RPMI7951 (cell line): ENCODE measurements around the gene LDLRAD4. TPM values are rescaled to one million over a fixed set of nuclear protein-coding genes. Genes with fewer than 3 reads are reported as not detected.
A peak's percentile ranks its signal among the peaks of the same experiment; 100 is the strongest.

ENCODE experiments used
- DNase-seq: peaks from one replicate; pipeline ENCODE4 v3.0.0-alpha.2; 2012; ENCODE audit warnings: low read depth
- total RNA-seq: library from RNA; depleted of rRNA; stranded (reverse); fragments of >200 nt; shearing (Covaris generic); gene quantifications from 2 replicates; pipeline ENCODE4 v1.2.3, GENCODE V29; 2014

The LDLRAD4 gene
- total RNA-seq, 1 experiment from 2014 or later: 0.24 TPM

DNA sequence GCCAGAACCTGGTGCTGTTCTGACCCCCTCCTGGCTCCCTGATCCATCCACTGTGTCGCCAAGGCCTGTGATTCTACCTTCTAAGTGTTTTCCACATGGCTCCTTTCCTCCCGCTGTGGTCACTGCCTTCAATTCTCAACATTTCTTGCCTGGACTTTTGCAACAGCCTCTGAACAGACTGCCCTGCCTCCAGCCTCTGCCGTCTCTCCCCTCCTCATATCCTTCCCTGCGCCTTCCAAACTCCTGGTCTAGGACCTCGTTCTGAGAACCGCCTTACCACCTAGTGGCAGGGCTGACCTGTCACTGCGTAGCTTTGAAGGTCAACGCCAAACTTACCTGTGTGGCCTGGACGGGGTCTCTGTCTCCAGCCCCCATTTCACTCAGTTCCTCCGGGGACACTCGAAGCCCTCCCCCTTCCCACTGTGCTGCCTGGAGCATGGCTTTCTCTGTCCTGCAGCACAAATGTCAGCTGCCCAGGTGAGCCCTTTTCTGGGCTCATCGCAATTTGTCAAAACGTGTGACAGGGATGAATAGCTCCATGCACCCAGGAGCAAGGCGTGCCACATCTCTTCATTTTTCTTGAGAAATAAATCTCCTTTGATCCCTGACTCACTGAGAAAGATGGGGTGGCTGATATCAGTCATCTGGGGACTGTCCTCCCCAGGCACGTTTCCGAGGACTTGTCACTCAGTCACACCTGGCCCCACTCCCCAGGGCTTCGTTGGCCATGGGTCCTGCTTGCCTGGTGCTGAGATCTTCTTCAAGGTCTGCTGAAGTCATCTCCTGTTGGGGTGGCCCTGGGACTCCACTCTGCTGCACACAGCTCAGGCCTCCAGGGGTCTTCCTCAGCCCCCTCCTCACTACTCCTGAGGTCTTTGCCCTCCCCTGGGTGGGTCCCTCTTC is 46.7 kb downstream of the LDLRAD4 start:
- DNase-seq: no peak

DNA sequence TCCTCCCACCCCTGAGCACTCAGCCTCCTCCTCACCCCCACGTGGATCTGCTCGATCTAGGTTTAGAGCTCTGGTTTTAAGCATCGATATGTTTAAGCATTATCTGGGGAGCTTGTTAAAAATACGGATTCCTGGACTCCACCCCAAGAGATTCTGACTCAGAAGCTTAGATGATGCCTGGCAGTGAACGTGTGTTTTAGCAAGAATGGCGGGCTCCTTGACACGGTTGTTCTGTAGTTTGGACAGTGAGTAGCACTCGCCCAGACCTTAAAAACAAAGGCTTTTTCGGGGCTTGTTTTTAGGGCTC is 47.3 kb downstream of the LDLRAD4 start:
- DNase-seq: no peak

DNA sequence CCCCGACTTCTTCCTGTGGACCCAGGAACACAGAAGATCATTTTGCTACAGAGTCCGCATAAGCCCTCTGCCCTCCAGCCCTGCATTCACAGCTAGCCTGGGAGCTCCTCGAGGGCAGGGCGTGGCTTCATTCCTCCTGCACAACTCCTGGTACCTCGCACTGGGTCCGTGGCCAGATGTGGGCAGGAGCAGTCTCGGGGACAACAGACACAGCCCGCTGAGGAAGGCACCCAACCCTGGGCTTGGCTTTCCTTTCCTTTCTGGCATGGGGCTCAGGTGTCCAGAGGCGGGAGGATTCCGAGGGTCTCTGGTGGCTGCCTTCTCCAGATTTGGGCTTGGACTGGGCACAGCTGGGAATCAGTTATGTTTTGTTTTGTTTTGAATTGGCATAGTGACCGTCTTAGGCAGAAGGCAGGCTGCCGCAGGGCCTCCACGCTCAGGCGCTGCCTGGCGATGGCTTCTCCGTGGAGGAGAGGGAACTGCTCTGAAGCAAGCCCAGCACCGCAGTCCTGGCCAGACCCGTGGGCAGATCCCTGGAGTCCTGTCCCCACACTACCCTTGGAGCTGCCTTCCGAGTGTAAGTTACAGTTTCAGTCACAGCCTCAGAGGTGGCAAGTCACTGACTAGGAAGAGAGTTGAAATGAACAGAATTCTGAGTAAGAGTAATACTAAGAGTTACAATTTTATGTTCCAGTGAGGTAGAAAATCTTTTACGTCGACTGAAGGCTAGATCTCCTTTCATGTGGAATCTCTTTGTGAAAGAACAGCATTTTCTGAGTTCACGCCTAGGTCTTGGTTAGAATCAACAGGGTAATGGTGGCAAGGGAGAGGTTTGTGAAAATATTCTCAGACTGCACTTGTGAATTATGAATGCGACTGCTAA is 47.9 kb downstream of the LDLRAD4 start:
- no peak for DNase-seq

DNA sequence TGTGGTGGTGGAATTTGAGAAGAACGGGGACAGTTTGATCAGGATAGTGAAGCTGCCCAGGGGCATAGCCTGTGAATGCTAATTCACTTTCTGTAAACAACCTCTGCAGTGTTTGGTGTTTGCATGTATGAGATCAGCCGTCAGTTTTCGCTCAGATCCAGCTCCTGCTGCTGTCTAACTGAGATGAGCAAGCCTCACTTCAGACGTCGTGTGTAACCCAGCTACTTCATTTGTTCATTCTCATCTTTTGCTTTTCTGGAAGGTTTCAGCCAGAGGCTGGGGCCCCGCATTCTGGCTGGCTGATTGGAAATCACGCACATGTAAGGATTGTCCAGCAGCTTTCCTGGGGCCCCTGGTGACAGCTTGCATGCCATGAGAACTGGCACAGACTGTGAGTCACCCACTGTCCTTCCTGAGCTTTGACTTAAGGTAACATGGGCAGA is 48.9 kb downstream of the LDLRAD4 start:
- DNase-seq: peak; percentile 32

DNA sequence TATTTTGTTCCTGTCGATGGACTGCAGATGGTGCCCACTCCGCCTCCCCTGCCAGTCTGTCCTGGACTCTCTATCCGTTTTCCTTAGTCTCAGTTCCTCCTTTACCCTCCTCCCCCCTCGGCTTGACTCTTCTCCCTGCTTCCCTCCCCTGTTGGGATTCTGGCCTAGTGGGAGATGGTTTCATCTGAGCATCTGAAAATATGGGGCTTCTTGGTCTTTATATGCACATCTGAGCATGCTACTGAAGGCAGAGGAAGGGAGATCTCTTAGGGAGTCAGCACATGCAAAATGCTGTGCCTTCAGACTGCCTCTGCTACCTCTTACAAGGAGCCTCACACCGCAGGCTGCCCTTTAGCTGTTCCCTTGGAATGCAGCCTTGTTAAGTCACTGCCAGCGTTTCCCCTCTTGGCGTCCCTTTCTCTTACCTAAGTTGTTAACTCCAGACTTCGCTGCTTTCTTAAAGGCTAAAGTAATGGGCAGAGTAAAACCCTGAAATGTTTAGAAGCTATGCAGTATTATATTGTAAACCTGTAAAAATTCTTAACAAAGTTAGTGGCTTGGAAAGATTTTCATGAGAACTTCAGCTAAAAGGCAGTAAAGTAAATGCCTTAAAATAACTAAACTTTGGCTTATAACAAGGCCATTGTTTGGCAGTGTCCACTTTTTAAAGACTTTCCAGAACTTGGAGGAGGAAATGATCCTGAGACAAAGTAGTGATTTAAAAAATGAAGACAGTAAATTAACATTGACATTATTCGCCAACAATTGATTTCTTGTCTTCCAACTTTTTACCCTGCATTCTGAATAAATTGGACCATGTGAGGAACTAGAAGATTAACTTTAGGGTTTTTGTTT is 49.8 kb downstream of the LDLRAD4 start:
- DNase-seq: peak; percentile 40

DNA sequence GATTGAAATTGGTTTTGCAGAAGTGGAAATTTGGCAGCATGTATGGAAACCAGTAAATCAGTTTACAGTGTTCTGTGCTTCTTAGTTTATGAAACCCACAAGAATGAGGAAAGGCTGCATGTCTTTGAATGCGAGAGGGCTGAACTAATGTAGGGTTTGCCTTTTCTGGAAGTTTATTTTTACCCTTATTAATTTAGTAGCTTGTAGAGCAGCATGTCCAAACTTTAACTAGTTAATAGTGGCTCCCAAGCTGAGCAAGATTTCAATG is 50.4 kb downstream of the LDLRAD4 start:
- no peak for DNase-seq

DNA sequence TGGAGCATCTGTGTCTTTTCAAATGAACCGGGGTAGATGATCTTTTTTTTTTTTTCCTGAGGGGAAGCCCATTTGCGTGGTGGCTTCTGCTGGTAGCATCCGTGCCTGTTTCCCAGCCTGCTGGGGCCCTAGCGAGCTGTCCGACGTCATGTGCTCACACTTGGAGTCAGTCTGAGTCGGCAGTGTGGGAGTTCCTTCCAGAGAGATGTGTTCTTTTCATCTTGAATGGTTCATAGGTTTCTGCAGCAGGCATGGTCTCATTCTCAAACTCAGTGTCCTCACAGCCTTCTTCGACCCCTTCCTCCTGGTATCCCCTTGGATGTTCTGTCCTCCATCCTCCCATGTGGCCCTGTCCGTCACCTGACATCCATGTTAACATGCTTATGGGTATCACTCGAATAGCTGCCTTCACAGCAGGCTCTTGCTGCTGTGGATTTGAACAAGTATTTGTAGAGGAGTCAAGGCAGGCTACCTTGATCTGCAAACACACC is 51.0 kb downstream of the LDLRAD4 start:
- DNase-seq: peak; percentile 3

DNA sequence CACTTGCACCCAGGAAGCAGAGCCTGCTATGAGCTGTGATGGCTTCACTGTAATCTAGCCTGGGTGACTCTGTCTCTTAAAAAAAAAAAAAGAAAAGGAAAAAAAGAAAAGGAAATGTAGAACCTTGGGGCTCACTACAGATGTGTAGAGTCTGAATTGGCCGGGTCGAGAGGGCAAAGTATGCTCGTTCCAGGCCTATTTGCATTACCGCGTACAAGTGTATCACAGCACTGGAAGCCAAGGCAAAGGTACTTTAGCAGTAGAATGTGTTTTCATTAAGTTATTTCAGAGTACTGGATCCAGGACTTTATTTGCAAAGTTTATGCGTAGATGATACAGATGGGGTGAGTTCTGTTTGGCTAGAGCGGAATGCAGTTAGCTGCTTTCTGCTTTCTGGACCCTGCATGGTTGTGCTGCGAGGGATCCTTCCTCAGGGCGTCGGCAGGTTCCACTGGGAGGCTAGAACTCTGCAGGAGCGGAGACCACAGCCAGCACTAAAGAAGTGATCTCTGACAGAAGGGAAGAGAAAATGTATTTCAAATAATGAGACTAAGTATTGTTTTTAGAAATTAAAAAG is 51.8 kb downstream of the LDLRAD4 start:
- no peak for DNase-seq

DNA sequence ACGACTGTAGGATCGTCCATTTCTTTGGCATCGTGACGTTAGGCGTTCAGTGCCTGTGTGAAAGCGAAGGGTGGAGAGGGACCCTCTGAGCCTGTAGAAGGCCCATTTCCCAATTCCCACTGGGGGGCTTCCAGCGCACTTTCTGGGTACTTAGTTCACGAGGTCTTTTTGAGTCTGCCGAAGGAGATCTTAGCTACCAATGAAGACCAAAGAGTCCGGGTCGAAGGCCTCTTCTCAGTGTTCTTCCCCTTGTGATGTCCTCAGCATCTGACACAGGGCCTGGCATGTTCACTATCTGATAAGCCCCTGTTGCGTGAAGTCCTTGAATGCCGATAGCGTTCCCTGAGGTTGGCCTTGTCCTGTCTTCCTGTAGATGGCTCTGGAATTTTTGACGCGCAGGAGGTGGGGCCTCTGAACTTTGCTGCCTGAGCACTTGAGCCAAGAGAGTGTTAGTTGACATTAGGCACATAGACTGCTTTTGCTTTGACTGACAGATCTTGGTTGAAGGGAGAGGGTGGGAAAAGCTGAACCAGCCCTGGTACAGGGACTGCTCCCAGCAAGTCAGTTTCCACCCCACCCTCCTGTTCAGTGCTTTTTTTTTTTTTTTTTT is 52.8 kb downstream of the LDLRAD4 start:
- no peak for DNase-seq

DNA sequence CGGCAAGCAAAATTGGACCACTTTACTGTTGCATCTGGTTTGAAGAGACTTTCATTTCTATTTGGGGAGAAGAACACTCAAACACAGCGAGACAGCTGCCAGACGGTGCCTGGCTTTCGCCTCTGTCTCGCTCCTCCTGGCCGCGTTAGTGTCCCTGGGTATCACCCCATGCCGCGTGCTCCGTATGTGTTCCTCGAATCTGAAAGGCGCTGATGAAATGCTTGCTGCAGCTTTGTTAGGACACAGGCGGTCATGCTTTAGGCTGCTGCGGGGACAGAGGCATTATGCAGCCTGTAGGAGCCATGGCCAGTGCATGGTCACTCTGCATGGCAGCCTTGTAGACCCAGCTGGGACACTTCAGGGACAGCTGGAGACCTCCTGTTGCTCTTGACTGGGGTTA is 53.9 kb downstream of the LDLRAD4 start:
- no peak for DNase-seq

DNA sequence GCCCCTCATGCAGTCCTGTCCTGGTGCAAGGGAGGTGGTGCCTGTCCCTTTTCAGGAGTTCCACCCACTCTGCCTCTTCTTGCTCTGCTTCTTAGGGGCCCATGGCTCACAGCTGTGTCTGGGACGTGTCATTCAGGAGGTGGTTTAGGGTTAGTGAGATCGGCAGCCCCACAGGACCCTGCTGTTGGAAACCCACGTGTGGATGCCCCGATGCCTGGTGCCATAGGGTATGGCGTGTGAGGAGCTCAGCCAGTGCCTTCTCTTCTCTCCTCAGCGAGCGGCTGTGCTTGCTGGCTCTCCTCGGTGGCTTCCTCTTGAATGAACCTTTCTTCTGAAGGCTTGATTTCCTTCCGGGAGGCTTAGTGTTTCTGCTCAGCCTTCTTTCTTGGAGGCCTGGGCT is 55.2 kb downstream of the LDLRAD4 start:
- DNase-seq: no peak

DNA sequence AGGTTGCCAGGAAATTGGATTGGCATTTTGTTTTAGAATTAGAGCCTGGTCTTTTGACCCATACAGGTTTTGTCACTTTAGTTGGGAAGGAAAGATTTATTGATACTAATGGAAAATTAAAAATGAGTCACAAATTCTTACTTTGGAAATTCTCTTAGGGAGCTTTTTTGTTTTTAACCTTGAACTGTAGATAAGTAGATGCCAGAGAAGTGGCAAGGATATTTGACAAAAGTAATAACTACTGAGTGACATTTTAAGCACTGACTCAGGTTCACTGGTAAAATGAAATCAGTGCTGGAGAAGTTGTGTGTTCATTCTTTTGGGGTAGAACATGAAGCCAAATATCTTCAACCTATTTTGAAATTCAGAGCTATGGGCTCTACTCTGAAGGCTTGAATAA is 56.5 kb downstream of the LDLRAD4 start:
- no peak for DNase-seq

DNA sequence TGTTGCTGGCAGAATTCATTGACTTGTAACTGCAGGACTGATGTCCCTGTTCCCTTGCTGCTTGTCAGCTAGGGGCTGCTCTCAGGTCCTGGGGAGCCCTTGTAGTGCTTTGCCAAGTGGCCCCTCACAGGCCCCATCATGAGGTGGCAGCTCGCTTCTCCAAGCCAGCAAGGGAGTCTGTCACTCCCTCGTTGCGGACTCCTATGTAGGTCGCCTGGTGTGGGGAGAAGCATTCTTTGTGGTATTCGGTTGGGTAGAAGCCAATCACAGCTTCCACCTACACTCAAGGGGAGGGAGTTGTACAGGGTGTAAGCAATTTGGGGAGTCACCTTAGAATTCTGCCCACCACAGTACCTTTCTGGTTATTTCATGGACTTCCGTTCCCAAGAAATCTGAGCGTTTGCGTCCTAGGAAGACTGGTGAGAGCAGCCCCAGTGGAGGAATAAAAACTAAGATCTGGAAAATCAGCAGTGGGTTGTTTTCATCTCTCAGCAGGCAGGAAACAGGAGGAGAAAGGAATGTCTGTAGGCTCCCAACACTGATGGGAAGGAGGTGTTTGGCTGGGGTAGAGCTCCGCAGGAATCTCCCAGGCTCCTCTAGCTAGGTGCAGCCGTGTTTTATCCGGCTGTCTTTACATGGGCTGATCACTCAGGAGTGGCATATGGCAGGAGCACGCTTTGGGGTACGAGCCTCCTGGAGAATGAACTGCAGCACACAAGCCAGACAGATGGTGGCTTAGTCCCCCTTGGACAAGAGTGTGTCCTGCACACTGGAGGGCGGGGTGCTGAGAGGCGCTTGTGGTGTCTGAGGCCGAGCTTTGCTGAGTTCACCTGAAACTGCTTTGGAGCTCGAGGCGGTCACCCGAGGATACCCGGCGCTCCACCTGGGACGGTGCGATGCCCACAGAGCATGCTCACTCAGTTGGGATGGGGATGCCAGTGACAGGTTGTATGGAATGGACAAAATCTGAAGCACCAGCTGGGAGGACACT is 58.3 kb downstream of the LDLRAD4 start:
- no peak for DNase-seq

DNA sequence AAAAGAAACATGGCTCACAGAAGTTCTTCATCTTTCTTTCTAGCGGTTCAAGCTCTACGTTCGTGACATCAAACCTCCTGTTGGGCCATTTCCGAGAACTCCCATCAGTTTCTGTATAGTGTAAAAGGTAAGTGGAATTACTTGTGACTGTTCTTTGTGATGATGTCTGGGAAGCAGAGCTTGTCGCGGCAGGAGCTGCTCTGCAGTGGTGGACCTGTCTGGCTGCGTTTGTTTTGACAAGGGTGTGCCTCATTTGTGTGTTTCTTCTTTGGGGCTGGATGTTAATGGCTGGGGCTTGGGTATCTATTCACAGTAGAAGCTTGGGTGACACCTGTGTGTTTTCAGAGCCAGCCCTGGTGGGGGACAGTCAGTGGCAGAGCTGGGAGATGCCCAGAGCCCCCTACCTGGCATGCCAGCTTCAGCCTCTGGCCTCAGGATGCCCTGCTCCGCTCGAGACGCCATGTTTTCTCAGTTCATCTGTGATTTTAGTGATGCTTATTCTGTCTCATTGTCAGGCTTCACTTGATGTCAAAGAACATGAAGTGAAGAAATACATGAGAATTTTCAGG is 59.6 kb downstream of the LDLRAD4 start:
- DNase-seq: no peak

DNA sequence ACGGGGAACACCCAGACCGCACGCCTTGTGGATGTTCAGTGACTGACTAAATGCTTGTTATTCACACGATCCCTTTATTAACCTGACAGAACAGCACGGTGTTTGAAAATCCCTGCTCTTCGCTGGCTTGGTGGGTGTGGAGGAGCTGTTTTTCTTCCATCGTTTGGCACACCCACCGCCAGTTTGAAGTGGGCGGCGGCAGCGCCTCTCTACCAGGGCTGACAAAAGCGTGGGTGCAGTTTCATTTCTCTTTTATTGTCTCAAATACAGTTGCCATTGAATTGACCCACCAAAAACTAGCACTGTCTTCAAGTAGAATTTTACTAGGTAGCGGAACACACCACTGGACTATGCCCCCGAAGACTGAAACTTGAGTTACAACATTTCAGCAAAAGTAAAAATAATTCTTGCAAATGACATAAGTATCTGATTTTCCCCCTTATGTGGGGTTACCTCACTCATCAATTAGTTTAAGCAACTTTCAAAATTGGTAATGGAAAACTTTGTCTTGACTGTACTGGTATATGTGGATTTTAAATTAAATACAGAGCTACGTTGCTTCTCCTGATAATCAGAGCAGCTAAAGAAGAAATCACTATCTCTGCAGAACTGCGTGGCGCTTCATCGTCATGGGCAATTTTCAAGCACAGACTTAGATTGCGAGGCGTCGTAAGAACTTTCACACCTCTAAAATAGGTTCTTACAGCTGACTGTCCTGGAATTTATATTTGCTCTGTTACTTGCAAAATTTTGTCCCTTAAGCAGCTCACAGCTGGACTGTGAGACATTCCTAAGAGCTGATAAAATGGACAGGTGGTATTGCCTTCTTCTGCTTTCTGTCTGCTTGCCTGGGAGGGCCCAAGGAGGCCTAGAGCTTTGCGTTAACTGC is 60.9 kb downstream of the LDLRAD4 start:
- DNase-seq: no peak

DNA sequence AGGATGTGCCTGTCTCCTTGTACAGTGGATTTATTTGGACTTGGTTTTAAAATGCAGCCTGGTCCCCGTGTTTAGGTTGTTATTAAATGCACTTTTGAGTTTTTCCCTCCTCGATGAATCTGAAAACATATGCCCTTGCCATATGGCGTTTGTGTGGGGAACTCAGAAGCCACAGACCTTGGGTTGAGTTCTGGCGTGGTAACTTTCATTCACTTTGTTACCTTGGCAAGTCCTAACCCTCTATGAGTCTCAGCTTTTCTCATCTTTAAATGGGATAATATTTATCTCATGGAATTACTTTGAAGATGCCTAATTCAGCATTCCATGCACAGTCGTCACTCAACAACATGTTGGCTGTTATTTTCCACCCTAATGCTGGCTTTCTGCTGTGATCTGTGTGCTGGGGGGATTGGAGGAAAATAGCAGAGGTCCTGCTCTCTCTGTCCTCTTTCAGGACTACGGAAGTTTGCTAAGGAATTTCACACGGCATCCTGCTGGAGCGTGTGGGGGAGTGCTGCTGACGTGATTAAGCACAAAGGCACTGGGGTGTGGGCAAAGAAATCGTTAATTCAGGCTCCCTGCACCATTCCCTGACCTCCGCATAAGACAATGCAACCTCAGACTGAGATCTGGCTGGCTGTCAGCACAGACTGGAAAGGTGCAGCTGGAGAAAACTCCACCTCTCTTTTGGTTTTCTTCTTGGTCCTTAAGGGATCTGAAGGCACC is 61.7 kb downstream of the LDLRAD4 start:
- DNase-seq: no peak

DNA sequence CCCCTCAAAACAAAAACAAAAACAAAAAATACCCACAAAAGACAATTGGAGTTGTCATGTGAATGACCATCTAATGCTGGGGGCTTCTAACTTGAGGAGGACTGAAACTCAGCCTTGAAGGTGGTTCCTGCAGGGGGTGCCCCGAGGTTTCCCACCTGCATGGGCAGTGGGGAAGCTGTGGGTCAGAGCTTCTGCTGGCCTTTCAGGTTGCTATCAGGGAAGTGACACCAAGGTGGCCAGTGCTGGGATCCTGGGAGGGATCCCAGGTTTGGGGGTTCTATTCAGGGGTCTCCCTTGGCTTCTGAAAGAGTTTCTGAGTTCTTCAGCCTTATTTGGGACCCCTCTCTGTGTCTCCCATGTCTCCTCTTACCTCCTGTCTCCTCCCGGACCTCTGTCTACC is 62.8 kb downstream of the LDLRAD4 start:
- no peak for DNase-seq

DNA sequence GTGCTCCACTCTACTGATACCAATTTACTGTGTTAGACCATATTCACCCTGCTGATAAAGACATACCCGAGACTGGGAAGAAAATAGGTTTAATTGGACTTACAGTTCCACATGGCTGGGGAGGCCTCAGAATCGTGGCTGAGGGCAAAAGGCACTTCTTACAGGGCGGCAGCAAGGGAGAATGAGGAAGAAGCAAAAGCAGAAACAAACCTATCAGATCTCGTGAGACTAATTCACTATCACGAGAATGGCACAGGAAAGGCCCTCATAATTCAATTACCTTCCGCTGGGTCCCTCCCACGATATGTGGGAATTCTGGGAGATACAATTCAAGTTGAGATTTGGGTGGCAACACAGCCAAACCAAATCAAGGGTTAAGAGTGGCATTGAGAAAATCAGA is 65.2 kb downstream of the LDLRAD4 start:
- DNase-seq: no peak
